GM12878 (cell line): ENCODE results near the gene GPC3. TPM values are rescaled to one million over a fixed set of nuclear protein-coding genes. Genes with fewer than 3 reads are reported as not detected.

Experiments
- ATAC-seq: fragments of 200-7000 bp; cut with Tn5 transposase; 3 replicates; pipeline ENCODE4 v1.9.1; 2020; ENCODE audit warnings: mild to moderate bottlenecking, moderate library complexity
- BruUV-seq: library from RNA; stranded (reverse); fragments of 400-500 nt; replicated peaks from 2 replicates; lab custom pipeline; 2021; lab: Mats Ljungman, UMichigan
- CTCF ChIA-PET: fragments of 300-600 bp; sonication (Branson Sonifier 250); formaldehyde crosslinking; extraction: SDS; loops from one replicate; lab custom pipeline; 2021; ENCODE audit warnings: inconsistent platforms; lab: Yijun Ruan, JAX
- POLR2A ChIA-PET: fragments of 350-600 bp; formaldehyde crosslinking; extraction: SDS; loops from one replicate; lab custom pipeline; 2021; ENCODE audit warnings: inconsistent platforms; lab: Charles Lee
- RAD21 ChIA-PET: fragments of 300-600 bp; sonication (Branson Sonifier 250); formaldehyde crosslinking; loops from one replicate; lab custom pipeline; 2023; ENCODE audit warnings: antibody characterized with exemption; ENCODE audit not compliant: unreplicated experiment; lab: Charles Lee
- SMC1A ChIA-PET: fragments of 300-600 bp; sonication (Branson Sonifier 250); formaldehyde crosslinking; loops from one replicate; lab custom pipeline; 2023; ENCODE audit not compliant: unreplicated experiment, uncharacterized antibody; lab: Charles Lee
- DNase-seq: peaks from one replicate; pipeline ENCODE4 v3.0.0-alpha.2; 2011; ENCODE audit warnings: low read depth, low spot score
- FAIRE-seq: peaks from 3 replicates; lab custom pipeline; 2011; peaks lifted over from hg19 to GRCh38; lab: Jason Lieb, UNC
- H2AFZ ChIP-seq: 2 replicates; pipeline ENCODE4 v1.6.0; 2011; ENCODE audit warnings: low read depth, low read length, control low read depth; ENCODE audit not compliant: control insufficient read depth
- H3K27ac ChIP-seq: 2 replicates; pipeline ENCODE4 v1.5.1; 2011; ENCODE audit warnings: control low read depth; ENCODE audit not compliant: control insufficient read depth, insufficient read depth
- H3K27me3 ChIP-seq, 2 experiments: replicated peaks in 1 of 2; 2 replicates each; pipeline versions ENCODE4 v1.6.0 to v1.6.1; 2011; ENCODE audit warnings: low read length in 1 of 2; ENCODE audit not compliant: control insufficient read depth in 2 of 2, insufficient read depth in 2 of 2
- H3K36me3 ChIP-seq, 2 experiments: 2 replicates each; pipeline ENCODE4 v1.5.1; 2011; ENCODE audit warnings: low read length in 1 of 2; ENCODE audit not compliant: control insufficient read depth in 2 of 2, insufficient read depth in 2 of 2
- H3K4me1 ChIP-seq: 2 replicates; pipeline ENCODE4 v1.6.1; 2011; ENCODE audit warnings: mild to moderate bottlenecking, low read length, moderate library complexity, mixed read lengths; ENCODE audit not compliant: control insufficient read depth, insufficient read depth
- H3K4me2 ChIP-seq: 2 replicates; pipeline ENCODE4 v1.6.0; 2011; ENCODE audit warnings: control low read depth; ENCODE audit not compliant: control insufficient read depth, insufficient read depth
- H3K4me3 ChIP-seq: fragments of 200-600 bp; sonication (generic); 2 replicates; pipeline ENCODE4 v1.5.1; 2016
- H3K79me2 ChIP-seq: 2 replicates; pipeline ENCODE4 v1.6.0; 2011; ENCODE audit warnings: low read length; ENCODE audit not compliant: control insufficient read depth, insufficient read depth
- H3K9ac ChIP-seq: 2 replicates; pipeline ENCODE4 v1.8.0; 2011; ENCODE audit warnings: low read length, control low read depth, mixed read lengths; ENCODE audit not compliant: control insufficient read depth, insufficient read depth
- H3K9me3 ChIP-seq: replicated peaks from 3 replicates; pipeline ENCODE4 v1.5.1; 2011; ENCODE audit warnings: mild to moderate bottlenecking, low read length; ENCODE audit not compliant: control insufficient read depth, insufficient read depth
- H4K20me1 ChIP-seq: 2 replicates; pipeline ENCODE4 v1.6.0; 2011; ENCODE audit not compliant: control insufficient read depth, insufficient read depth
- BCLAF1 ChIP-seq: fragments of 450-650 bp; IDR thresholded peaks from 2 replicates; pipeline ENCODE4 v1.6.1; 2017; ENCODE audit warnings: antibody characterized with exemption, mild to moderate bottlenecking, moderate library complexity
- KAT2A ChIP-seq: conservative IDR thresholded peaks from 2 replicates; pipeline ENCODE4 v1.6.1; 2011; ENCODE audit warnings: low read depth, low read length; ENCODE audit not compliant: control insufficient read depth
- KDM1A ChIP-seq: fragments of 200-600 bp; sonication (generic); IDR thresholded peaks from 2 replicates; pipeline ENCODE4 v1.6.1; 2016; ENCODE audit warnings: borderline replicate concordance
- MLLT1 ChIP-seq: fragments of 450-650 bp; IDR thresholded peaks from 2 replicates; pipeline ENCODE4 v1.6.1; 2016; ENCODE audit warnings: mild to moderate bottlenecking
- NFXL1 ChIP-seq: fragments of 450-650 bp; IDR thresholded peaks from 2 replicates; pipeline ENCODE4 v1.6.1; 2017; ENCODE audit warnings: antibody characterized with exemption, mild to moderate bottlenecking, borderline replicate concordance
- PKNOX1 ChIP-seq: fragments of 450-650 bp; IDR thresholded peaks from 2 replicates; pipeline ENCODE4 v1.6.1; 2016; ENCODE audit warnings: mild to moderate bottlenecking
- PRDM15 ChIP-seq: fragments of 450-650 bp; formaldehyde crosslinking; IDR thresholded peaks from 2 replicates; pipeline ENCODE4 v1.4.0; 2020; ENCODE audit warnings: mild to moderate bottlenecking, moderate library complexity
- RB1 ChIP-seq: fragments of 450-650 bp; formaldehyde crosslinking; IDR thresholded peaks from 2 replicates; pipeline ENCODE4 v1.6.1; 2017; ENCODE audit warnings: mild to moderate bottlenecking, borderline replicate concordance
- RUNX3 ChIP-seq: IDR thresholded peaks from 2 replicates; pipeline ENCODE4 v1.6.1; 2012; ENCODE audit warnings: low read length, inconsistent platforms
- SKIL ChIP-seq: fragments of 450-650 bp; IDR thresholded peaks from 2 replicates; pipeline ENCODE4 v1.6.1; 2017; ENCODE audit warnings: mild to moderate bottlenecking, low read depth, inconsistent platforms; ENCODE audit not compliant: poor library complexity, severe bottlenecking
- SREBF2 ChIP-seq: IDR thresholded peaks from 2 replicates; pipeline ENCODE4 v1.6.1; 2012; ENCODE audit warnings: mild to moderate bottlenecking, low read length
- WGBS: methylation state at CpG from one replicate; pipeline ENCODE4 v1.1.6; 2016; ENCODE audit warnings: low lambda C conversion rate; ENCODE audit not compliant: insufficient replicate concordance, insufficient coverage; ENCODE audit errors: missing lambda C conversion rate; 5-methylcytosine and 5-hydroxymethylcytosine counted together
- in situ Hi-C: fragments of 300-500 bp; cut with MboI; formaldehyde crosslinking; loops from 9 replicates; pipeline ENCODE4 v1.14.3; 2018; ENCODE audit warnings: mixed read lengths
- intact Hi-C: fragments of 100-400 bp; cut with micrococcal nuclease; formaldehyde crosslinking; loops from one replicate; pipeline ENCODE4 v1.14.2; 2022; ENCODE audit not compliant: unreplicated experiment
- polyA plus RNA-seq, 11 experiments: library from polyadenylated mRNA; depleted of rRNA in 4 of 11; unstranded in 6 of 11; stranded (reverse) in 5 of 11; fragments of >200 nt; fragmentation: Nextera tagmentation in 4 of 11; fragmentation: Illumina TruSeq in 1 of 11; extraction: Ambion mirVana in 4 of 11; extraction: Trizol in 1 of 11; gene quantifications; 1 replicate in 1 of 11; 2 replicates in 10 of 11; pipeline versions ENCODE4 v1.2.1 to v1.2.3, GENCODE V29; 2011 to 2016; ENCODE audit warnings: inconsistent platforms in 2 of 11, missing spikeins in 2 of 11, low read depth in 1 of 11
- total RNA-seq, 4 experiments: library from RNA; depleted of rRNA in 3 of 4; stranded (reverse); fragments of >200 nt in 3 of 4; fragmentation: Illumina TruSeq in 1 of 4; extraction: Trizol in 1 of 4; gene quantifications; 2 replicates each; pipeline versions ENCODE4 v1.2.1 to v1.2.3, GENCODE V29; 2013 to 2021

GPC3 gene
- total and polyA plus RNA-seq, 10 of the 15 experiments (the other 5 are each of a cell fraction or from before 2014, with no cell fraction given): 0.09 to 0.82 TPM; not detected in 8

GRCh38 chrX:133674726-133675470 is 310.5 kb downstream of the GPC3 start:
- no peak for FAIRE-seq
- POLR2A ChIA-PET: no interaction called here
- in situ Hi-C loops: loop anchor here (10.0 kb wide), 1 partner anchor 700 kb away; no protein-coding TSS in a partner anchor
- CTCF ChIA-PET: interaction anchor here (1.2 kb wide), 1 partner anchor 95 kb away, joined by 4 read pairs; no protein-coding TSS in a partner anchor
- 4% methylated on average over 6 of the region's 6 CpGs for WGBS
- no peaks in the 10 kb centered on the region for H3K9me3 ChIP-seq
- no peaks in the 10 kb centered on the region for H4K20me1 ChIP-seq
- H3K36me3 ChIP-seq: no peaks in the 10 kb centered on the region
- H3K9ac ChIP-seq: no peak overlapping the region
- RAD21 ChIA-PET: no interaction called here
- H3K27ac ChIP-seq: no peak overlapping the region
- no peak overlapping the region for H2AFZ ChIP-seq
- intact Hi-C loops: loop anchor here (10.0 kb wide), 1 partner anchor 670 kb away; no protein-coding TSS in a partner anchor
- no peaks in the 10 kb centered on the region for H3K27me3 ChIP-seq
- SMC1A ChIA-PET: no interaction called here
- H3K4me3 ChIP-seq: no peak overlapping the region
- H3K4me2 ChIP-seq: no peak overlapping the region
- no TSS peak for BruUV-seq
- DNase-seq: no peak
- no peaks in the 10 kb centered on the region for H3K4me1 ChIP-seq
- H3K79me2 ChIP-seq: no peaks in the 10 kb centered on the region
- ATAC-seq: no peak
- TF ChIP-seq SKIL: no peak
- no peak for TF ChIP-seq SREBF2
- TF ChIP-seq BCLAF1: no peak
- no peak for TF ChIP-seq KDM1A
- no peak for TF ChIP-seq PRDM15 (CRISPR knock-in tag)
- no peak for TF ChIP-seq PKNOX1
- TF ChIP-seq MLLT1: no peak
- TF ChIP-seq RB1: no peak
- TF ChIP-seq NFXL1: no peak
- no peak for TF ChIP-seq KAT2A
- TF ChIP-seq RUNX3: no peak
